GM18508 (cell line): ENCODE measurements around the gene CHURC1.

Experiments
- ATAC-seq: cut with Tn5 transposase; IDR thresholded peaks from one replicate; pipeline ENCODE4 v1.9.1; 2021; ENCODE audit warnings: moderate number of reproducible peaks; ENCODE audit not compliant: insufficient read depth, unreplicated experiment

The CHURC1 gene

DNA sequence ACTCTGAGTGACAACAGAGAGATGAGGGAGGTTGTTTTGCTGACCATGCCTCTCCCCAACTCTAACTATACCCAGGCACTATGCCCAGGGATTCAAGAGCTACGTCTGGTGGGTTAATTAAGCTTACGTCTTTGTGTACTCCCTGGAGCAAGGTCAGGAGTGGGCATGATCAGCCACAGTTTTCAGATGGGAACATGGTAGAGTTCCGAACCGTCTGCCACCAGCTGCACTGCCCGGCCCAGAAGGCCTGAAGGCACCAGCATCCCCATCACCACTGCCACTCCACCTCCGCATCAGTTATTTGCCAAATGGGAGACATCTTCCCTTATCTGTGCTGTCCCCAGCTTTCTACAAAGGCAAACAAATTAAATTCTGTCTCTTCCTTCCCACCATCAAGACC is 39.4 kb downstream of the CHURC1 start:
- ATAC-seq, result no peak

DNA sequence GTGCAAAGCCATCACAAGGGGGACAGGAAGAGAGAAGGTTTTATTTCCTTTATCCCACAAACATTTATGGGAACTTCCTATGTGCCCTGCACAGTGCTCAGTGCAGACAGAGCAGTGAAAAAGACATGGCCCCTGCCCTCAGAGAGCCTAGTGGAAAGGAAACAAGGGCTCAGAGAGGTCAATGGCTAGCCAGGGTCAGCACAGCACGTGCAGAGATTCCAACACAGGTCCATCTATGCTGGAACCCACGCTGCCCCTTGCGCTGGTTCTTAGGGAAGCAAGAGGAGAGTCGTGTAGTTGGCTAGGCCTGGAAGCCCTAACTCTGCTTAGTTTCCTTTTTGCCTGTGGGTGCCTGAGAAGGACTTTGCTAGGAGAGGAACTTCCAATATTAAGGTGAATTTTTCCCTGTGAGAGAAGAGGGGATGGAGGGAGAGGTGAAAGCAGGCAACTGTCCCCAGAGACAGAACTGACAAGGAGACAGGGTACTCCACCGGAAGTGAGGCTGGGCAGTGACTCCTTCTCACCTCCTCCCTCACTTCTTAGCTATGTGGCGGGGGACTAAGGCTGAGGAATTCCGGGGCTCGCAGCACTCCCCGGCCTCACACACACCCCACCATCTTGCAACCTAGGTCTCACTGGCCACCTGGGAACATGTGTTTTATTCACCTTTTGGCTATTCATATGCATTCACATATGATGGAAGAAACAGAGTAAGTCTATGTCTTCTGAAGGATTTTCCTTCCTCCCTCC is 40.4 kb downstream of the CHURC1 start:
- ATAC-seq, result no peak

DNA sequence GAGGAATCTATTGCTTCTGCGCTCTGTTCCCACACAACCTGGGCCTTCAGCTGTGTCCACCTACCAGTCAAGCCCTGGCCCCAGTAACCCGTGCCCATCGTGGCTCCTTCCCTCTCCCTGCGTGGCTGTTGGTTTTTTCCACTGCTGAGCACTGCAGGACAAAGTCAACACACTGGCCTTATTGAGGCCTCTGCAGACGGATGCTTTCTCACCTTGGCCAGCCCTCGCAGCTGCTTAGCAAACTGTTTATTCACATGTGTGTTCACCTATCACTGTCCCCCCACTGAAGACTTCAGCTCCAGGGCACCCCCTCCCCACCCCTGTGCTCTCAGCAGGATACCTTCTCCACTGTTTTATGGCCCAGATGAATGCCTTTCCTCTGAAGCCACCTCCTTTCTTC is 41.0 kb downstream of the CHURC1 start:
- ATAC-seq, result no peak

DNA sequence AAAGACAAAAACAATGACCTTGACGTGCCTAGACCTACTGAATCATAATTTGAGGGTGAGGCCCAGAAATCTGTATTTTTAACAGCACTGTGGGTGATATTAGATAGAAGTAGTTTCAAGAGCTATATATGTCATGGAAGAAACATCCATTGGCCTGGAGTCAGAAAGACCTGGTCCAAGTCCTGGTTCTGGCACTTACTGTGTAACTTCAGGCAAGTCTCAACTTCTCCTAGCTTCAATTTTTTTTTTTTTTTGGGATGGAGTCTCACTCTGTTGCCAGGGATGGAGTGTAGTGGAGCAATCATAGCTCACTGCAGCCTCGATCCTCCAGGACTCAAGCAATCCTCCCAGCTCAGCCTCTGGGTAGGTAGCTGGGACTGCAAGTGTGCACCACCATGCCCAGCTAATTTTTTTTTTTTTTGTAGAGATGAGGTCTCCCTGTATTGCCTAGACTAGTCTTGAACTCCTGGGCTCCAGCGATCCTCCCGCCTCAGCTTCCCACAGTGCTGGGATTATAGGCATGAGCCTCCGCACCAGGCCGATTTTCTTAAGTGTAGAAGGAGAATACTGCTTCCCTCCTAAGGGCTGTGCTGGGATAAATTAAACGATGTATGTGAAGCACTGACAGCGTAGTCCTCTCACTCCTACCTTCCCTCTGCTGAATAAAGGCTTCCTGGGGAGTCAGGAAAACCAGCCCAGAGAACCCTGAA is 42.6 kb downstream of the CHURC1 start:
- ATAC-seq, result no peak

DNA sequence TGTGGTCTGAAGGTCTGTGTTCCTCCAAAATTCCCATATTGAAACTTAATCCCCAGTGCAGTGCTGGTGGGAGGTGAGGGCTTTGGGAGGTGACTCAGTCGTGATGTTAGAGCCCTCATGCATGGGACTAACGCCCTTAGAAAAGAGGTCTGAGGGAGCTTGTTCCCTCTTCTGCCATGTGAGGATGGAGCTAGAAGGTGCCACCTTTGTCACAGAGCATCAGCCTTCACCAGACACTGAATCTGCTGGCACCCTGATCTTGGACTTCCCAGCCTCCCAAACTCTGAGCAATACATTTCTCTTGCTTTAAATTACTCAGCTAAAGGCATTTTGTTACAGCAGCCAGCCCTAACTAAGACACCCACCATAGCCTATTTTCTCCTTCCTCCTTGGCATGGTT is 43.9 kb downstream of the CHURC1 start:
- no peak for ATAC-seq

DNA sequence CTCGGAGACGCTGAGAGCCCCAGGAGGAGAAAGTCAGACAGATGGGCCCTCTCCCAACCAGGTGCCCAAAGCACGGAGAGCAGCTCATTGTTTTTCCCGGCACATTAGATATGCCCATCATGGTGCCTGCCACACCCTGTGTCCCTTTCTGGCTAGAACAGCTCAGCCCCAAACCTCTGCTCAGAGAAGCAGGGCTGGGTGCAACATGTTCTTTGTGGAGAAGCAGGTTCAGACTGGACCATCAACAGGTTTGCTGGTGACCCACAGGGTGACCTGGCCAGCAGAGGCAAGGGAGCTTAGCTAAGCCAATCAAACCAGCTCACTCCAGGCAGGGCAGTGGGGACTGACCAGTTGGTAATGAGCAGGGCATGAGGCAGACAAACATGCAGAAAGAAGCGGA is 44.5 kb downstream of the CHURC1 start:
- no peak for ATAC-seq

DNA sequence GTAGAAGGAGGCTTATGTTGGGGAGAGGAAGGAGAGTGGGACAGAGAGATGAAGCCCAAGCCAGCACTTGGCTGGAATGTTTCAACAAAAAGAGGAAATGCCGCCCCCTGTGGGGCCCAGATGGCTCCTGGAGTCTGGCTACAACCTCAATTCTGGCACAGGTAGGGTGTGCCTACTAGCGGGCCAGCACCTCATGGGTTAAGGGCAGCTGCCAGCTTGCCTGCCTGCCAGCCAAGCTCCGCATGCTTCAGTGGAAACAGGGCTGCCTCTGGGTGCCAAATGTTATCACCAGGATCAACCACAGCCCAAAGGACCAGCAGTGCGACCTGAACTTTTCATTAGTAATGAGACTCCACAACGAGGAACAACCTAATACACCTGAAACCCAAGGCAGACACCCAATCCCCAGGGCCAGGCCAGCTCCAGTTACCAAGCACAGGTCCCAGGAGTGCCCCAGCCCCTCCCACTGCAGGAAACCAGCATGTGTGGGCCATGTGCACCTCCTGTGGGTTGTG is 46.6 kb downstream of the CHURC1 start:
- no peak for ATAC-seq

DNA sequence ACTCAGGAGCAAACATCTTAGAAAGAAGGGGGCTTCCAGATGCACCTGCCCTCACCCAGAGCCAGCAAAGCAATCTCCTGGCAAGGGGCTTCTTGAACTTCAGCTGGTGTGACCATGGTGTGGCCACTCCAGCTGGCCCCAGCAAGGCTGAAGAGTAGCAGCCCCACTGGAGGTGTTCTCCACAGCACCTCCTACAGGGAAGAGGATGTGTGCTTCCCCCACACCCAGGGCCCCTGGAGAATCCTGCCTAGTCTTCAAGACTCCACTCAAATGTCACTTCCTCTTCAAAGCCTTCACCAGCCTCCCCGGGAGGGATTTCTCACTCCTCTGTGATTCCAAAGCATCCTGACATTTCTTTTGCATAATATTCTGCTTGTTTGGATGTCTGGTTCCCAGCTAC is 49.4 kb downstream of the CHURC1 start:
- no peak for ATAC-seq

DNA sequence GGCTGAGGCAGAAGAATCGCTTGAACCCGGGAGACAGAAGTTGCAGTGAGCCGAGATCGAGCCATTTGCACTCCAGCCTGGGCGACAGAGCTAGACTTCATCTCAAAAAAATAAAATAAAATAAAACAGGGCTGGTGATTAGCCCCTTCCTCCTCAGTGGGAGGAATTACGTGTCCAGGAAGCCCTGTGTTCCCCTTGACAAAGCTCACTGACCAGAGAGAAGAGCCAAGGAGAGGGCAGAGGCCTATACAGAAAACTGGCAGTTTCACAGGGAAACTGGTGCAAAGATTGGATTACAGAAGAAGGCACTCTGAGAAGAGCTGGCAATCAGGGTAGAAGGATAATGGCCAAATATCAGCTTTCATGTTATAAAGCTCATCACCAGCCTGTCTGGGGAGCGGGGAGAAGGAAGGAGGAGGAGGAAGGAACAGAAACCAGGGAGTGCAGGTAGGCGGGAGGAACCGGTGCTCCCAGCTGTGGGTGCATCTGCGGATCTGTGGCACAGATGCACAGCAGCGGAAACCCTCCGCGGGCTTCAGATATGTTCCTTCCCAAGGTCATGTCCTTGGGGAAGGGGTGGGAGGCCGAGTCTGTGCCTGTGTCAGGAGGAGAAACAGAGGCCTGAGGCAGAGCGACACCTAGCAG is 51.2 kb downstream of the CHURC1 start:
- ATAC-seq, result no peak

DNA sequence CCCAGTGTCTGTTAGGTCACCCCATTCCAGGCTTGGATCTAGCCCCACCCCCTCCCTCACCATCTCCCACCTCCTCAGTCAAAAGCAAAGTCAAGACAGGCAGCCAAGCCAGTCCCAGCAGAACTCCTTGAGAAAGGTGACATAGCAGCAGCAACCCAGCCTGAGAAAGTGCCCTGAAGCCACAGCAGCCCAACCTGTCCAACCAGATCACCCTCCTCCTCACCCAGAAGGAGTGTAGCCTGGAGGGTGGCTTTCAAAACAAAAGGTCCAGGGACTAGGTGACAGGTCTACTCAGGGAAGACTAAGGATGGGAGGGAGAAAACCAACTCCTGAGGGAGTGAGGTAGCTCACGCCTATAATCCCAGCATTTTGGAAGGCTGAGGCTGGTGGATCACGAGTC is 52.7 kb downstream of the CHURC1 start:
- ATAC-seq, result no peak

DNA sequence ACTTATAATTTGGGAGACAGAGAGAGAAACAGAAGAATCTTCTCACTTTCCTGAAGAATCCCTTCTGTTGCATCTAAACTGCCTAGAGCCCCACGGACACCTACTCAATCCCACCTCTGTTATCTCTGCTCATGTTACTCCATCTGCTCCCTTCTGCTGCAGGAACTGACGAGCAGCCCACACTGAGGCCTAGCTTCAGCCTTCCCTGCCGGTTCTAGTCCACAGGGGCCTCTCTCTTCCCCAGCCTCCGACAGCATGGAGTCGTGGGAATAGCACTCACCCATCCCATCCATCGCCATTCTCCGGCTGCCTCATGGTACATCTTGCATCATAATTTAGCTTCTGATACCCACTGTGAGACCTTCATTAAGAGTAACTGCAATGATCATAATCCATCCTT is 53.9 kb downstream of the CHURC1 start:
- no peak for ATAC-seq

DNA sequence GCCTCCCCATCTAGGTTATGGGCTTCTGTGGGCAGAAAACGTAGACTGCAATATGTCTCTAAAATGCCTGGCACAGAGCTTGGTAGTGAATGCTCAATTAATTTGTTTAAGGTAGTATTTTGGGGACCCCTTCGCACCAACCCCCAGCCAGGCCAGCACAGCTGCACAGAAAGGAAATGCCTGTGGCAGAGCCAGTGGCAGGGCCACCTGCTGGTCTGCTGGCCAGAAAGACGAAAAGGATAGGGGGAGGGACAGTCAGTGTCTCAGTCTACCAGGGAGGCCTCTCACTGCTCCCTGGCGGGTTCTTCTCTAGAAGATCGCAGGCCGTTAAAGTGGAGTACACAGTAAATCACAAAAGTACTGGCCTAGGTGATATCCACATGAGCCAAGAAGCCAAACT is 54.4 kb downstream of the CHURC1 start:
- no peak for ATAC-seq

DNA sequence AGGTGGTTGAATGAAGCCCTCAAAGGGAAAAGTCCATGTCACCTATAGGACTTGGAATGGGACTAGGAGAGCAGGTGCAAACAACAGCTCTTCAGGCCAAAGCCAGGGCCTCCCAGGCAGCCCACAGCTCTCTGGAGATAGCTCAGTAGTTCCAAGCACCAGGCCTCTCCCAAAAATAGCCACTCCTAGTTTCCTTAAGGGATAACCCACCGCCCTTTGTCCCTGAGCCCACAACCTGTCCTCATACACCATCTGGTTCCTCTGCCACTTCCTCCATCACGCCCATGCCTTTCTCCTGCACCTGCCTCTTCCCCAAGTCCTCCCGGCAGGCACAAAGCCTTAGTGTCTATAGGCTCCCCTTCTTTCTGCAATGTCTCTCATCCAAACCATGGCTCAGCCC is 55.8 kb downstream of the CHURC1 start:
- ATAC-seq, result no peak

DNA sequence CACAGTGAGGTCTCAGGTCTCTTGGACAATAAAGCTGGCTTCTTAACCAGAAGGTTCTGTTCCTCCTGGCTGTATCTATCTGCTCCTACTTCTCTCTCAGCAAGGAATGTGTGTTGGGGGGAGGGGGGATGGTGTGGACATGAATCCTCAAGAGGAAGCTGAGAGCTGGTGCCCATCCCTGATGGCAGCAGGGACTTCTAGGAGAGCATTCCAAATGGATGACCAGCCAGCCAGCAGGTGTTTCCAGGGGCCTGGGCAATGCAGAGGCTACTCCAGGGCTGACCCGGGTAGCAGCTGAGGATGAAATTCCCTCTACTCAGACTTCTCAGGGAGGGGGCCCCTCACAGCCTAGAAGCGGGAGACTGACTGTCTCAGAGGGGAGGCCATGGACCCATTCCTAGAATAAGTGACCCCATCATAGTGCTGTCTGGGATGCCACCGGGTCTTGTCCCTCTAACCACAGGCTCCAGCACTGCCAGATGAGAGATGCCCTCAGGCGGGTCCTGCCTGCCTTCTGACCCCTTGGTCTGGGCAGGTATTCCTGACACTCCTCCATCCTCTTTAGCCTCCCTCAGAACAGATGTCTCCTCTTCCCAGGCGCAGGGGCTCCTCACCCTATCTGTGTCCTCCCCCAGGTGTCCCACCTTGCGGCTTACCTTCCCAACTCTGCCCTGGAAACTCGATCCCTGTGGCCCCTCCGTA is 56.7 kb downstream of the CHURC1 start:
- ATAC-seq, result no peak

DNA sequence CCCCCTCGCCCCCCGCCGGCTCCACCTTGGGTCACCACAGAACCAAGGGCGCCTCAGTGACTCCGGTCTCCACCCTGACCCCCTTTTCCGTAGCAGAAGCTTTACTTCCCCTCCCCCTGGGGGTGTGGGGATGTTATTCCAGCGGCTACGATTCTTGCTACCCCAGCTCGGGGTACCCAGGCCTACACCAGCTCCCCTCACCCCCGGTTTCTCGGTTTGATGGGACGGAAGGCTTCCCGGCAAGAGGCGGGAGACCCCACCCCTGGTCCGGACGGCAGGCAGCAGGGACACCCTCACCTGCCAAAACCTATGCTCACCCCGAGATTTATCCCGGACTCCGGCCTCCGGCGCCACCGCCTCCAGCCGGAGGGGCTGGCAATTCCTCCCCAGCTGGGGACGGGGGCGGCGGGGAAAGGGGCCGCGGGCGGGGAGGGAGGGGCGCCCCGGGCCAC is 57.3 kb downstream of the CHURC1 start:
- no peak for ATAC-seq

DNA sequence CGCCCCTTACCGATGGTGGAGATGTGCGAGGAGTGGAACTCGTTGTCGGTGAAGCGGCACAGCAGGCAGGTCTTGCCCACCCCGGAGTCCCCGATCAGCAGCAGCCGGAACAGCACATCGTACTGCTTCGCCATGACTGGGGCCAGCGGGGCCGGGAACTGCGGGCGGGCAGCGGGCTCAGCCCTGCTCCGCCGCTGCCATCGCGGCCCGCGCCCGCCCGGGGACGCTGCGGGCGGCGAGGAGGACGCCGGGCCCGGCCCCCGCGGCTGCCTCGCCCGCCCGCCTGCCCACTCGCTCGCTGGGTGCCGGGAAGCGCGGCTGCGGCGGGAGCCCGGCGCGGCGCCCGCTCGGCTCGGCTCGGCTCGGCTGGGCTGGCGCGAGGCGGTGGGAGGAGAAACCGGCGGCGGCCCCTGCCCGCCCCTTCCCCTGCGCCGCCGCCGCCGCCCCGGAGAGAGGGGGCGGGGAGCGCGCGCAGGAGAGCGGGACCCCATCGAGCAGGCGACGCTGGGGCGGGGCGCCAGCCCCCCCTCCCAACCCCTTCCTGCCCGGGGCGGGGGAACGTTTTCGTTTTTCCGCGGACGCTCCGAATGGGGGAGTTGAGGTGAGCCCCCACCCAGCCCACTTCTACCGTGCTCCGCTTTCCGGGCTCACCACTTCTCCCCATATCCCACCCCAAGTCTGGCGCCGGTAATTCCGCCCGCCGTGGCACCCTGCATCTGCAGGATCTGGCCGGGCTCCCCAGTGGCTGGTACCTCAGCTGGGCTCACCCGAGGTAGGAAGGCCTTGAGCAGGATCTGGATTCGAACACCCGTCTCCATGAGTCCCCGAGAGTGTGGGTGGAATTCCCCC is 57.9 kb downstream of the CHURC1 start, which contains the start of gene RAB15:
Gene RAB15, minus strand, starts transcription at position 394 of the 849 bp plus-strand sequence. Its CDS starts 260 bp downstream, at position 134.
- no peak for ATAC-seq

DNA sequence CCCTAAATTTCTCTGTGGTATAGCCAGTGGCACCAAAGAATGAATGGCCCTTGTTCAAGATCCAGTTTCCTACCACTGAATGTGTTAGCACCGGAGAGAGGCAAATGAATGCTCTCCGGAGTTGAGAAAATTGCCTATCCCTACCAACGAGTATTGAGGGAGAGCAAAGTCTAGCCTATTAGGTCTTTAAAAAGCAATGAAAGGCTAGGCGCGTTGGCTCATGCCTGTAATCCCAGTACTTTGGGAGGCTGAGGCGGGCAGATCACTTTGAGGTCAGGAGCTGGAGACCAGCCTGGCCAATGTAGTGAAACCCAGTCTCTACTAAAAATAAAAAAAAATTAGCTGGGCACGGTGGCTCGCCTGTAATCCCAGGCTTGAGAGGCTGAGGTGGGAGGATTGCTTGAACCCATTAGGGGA is 58.8 kb downstream of the CHURC1 start:
- no peak for ATAC-seq

DNA sequence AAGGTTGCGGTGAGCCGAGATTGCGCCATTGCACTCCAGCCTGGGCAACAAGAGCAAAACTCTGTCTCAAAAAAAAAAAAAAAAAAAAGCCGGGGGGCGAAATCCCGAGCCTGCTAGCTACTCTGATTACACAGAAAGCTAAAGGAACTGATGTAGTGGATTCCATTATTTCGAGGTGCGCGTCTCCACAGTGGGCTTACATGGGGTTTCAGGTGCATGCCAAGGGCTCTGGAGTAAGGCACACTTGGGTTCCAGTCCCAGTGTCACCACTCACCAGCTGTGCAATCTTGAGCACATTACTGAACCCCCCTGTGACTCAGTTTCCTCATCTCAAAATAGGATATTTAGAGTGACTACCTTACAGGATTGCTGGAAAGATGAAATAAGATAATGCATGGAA is 59.6 kb downstream of the CHURC1 start:
- ATAC-seq, result no peak

DNA sequence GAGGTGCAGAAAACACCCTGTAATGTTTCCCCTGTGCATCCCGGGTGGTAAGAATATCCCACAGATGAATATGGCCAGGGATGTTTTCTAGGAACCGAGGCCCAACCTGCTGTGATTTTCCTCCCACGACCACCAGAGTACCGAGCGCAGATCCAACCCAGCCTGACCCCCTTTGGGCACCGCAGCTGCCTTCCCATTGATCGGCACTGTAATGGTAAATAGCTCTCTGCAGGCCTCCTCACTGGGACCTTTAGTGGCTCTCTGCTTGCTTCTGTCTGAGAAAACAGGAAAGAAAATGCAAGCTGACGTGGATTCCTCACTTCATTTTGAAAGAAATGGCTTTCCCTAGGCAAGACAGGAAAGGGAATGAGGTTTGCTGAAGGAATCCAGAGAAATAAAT is 60.3 kb downstream of the CHURC1 start:
- no peak for ATAC-seq
